NCI-H128 (cell line): ENCODE data around the gene COX20.
A peak's percentile ranks its signal among the peaks of the same experiment; 100 is the strongest.
"Not testable (repeated sequence)": the region's sequence is repeated elsewhere in the genome, so short reads cannot be mapped to it uniquely, and the experiment has no call there.

Experiments
- DNase-seq: peaks from one replicate; lab custom pipeline; 2025; ENCODE audit not compliant: unreplicated experiment; lab: John Stamatoyannopoulos, UW

The COX20 gene

GRCh38 chr1:244821134-244821533 lies 14.3 kb upstream of the COX20 start:
- no peak for DNase-seq

- no peak for DNase-seq
These were observed 12.6 kb upstream of the COX20 start for GRCh38 chr1:244822878-244823277.

GRCh38 chr1:244826712-244827111 lies 8.7 kb upstream of the COX20 start:
- DNase-seq, result no peak

- no peak for DNase-seq
These were observed 4.8 kb upstream of the COX20 start for GRCh38 chr1:244830639-244831038.

- not testable (repeated sequence) for DNase-seq
These were observed 2.2 kb upstream of the COX20 start for GRCh38 chr1:244833260-244833659.

GRCh38 chr1:244833734-244834542 lies 1.5 kb upstream of the COX20 start:
- peak; percentile 61 for DNase-seq

- DNase-seq, result peak; percentile 96
These were observed 749 bp upstream of the COX20 start for GRCh38 chr1:244834543-244835275.

- no peak for DNase-seq
These were observed 670 bp downstream of the COX20 start for GRCh38 chr1:244836135-244836521.

- no peak for DNase-seq
These were observed 1.1 kb downstream of the COX20 start for GRCh38 chr1:244836584-244836983.

- no peak for DNase-seq
These were observed 2.3 kb downstream of the COX20 start for GRCh38 chr1:244837597-244838258.

- no peak for DNase-seq
These were observed 4.2 kb downstream of the COX20 start for GRCh38 chr1:244839656-244840055.

GRCh38 chr1:244840219-244840794 lies 4.8 kb downstream of the COX20 start:
- no peak for DNase-seq

- no peak for DNase-seq
These were observed 5.9 kb downstream of the COX20 start for GRCh38 chr1:244841273-244841927.

GRCh38 chr1:244843148-244843978 lies 7.9 kb downstream of the COX20 start:
- DNase-seq, result no peak

- no peak for DNase-seq
These were observed 9.0 kb downstream of the COX20 start for GRCh38 chr1:244844155-244845121.

GRCh38 chr1:244846653-244847052 lies 11.2 kb downstream of the COX20 start:
- no peak for DNase-seq

- no peak for DNase-seq
These were observed 13.9 kb downstream of the COX20 start for GRCh38 chr1:244849189-244849866.

GRCh38 chr1:244850099-244850852 lies 14.8 kb downstream of the COX20 start:
- no peak for DNase-seq
